22Rv1 (cell line): ENCODE results near the gene NMS.

Experiments
- H3K27ac ChIP-seq: fragments of 450-650 bp; 2 replicates; pipeline ENCODE4 v1.5.1; 2017
- CTCF ChIP-seq: fragments of 450-650 bp; IDR thresholded peaks from 2 replicates; pipeline ENCODE4 v1.5.1; 2017; ENCODE audit warnings: mild to moderate bottlenecking
- ZFX ChIP-seq: fragments of 450-650 bp; IDR thresholded peaks from 2 replicates; pipeline ENCODE4 v1.6.1; 2017; ENCODE audit warnings: antibody characterized with exemption, borderline replicate concordance

The NMS gene, protein sequence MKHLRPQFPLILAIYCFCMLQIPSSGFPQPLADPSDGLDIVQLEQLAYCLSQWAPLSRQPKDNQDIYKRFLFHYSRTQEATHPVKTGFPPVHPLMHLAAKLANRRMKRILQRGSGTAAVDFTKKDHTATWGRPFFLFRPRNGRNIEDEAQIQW

DNA sequence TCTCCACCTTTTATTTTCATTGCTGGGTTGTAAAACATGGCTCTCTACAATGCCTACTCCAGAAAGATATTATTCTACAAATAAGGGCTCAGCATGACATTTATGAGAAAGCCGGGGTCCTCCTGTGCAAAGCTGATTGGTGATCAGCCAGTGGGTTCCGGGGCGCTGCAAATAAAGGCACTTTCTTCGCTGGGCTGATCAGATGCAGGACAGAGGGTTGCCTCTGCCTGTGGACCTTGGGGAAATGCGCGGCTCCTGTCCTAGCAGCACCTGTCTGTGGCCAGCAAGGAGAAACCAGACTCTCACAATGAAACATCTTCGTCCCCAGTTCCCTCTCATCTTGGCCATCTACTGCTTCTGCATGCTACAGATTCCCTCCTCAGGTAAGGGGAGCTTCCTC lies at the start of gene NMS:
Gene NMS, plus strand, starts transcription at position 301 of the 400 bp plus-strand sequence. Its CDS starts 7 bp downstream, at position 308.
- no peak within 1 kb of the TSS for H3K27ac ChIP-seq
- TF ChIP-seq CTCF (no peak), ZFX (no peak)

DNA sequence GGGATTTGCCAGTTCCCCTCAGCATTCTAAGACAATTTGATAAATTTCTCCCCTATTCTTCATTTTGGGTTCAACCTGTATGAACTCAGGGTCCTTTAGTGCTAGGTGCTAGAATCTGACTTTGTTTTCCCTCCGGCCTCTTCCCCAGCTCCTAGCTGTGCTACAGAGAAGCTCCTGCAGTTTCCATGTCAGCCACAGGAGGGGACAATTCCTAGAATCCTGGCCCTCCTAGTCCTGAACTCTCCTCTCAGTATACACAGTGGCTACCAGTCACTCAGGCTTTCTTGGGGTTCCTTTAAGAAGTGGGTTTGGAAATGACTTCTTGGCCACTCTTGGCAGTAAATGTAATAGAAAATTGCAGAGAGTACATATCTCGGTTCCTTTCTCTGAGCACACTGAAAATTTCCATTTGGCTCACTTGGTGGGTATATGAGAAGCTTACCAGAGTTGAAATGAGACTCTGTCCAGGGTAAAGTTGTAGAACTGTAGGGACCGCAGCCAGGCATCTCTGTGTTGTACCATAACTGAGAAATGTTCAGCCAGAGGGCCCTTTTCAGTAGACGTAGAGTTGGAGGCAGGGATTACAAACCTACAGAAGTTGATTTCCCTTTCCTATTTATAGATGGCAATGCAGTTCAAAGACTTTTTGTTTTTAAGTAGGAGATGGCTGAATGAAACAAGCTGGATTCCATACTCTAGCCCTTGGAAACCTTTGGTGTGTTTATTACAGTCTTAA lies 47.8 kb upstream of the NMS start:
- no peak overlapping the region for H3K27ac ChIP-seq
- TF ChIP-seq CTCF = peak; percentile 74
- TF ChIP-seq ZFX = no peak

DNA sequence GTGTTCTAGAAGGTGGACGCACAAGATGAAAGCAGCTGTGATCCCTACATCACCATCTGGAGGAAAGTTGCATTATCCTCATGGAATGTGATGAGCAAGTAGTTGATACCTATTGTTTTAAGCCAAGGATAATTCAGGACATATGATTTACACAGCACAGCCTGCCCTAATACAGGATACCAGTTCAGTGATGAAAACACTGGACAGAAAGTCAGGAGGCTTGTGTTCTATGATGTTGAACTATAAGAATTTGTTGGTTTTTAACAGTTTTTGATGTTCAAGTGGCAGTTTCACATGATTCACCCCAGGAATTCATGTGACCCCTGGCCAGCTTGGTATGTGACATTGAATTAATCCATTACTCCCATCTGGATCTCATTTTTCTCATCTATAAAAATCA lies 46.7 kb upstream of the NMS start:
- no peak for TF ChIP-seq ZFX
- TF ChIP-seq CTCF = no peak
- H3K27ac ChIP-seq = no peak overlapping the region

GRCh38 chr2:100424277-100424875 lies 45.9 kb upstream of the NMS start:
- H3K27ac ChIP-seq = no peak overlapping the region
- TF ChIP-seq ZFX = no peak
- no peak for TF ChIP-seq CTCF

GRCh38 chr2:100425107-100425506 lies 45.2 kb upstream of the NMS start:
- no peak overlapping the region for H3K27ac ChIP-seq
- no peak for TF ChIP-seq CTCF
- TF ChIP-seq ZFX = no peak

DNA sequence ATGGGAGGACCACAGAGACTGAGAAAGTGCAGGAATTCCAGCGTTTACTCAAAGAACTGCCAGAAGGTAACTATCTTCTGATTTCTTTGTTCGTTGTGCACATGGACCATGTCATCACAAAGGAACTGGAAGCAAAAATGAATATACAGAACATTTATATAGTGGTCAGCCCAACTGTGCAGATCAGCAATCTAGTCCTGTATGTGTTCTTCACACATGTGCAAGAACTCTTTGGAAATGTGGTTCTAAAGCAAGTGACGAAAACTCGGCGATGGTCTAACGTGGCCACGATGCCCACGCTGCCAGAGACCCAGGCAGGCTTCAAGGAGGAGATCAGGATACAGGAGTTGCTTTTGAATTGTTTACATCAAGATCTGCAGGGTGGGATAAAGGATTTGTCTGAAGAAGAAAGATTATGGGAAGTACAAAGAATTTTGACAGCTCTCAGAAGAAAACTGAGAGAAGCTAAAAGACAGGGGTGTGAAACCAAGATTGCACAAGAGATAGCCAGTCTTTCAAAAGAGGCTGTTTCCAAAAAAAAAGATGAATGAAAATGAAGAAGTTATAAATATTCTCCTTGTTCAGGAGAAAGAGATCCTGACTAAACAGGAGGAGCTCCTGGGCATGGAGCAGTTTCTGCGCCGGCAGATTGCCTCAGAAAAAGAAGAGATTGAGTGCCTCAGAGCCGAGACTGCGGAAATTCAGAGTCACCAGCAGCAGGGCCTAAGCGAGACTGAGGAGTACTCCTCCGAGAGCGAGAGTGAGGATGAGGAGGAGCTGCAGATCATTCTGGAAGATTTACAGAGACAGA lies 44.5 kb upstream of the NMS start:
- TF ChIP-seq ZFX = no peak
- no peak overlapping the region for H3K27ac ChIP-seq

- no peak overlapping the region for H3K27ac ChIP-seq
Observed at GRCh38 chr2:100426384-100426720, 43.9 kb upstream of the NMS start.

More at GRCh38 chr2:100426384-100426720, 43.9 kb upstream of the NMS start:
- TF ChIP-seq ZFX (no peak), CTCF (no peak)
